Transverse colon (tissue), 4 donors: ENCODE results near the gene TMEM132C.

Source experiments
- EP300 ChIP-seq: sonication (generic); formaldehyde crosslinking; IDR thresholded peaks from one replicate; pipeline ENCODE4 v1.6.1; 2017; ENCODE audit warnings: antibody characterized with exemption, low read depth
- POLR2A ChIP-seq: fragments of 450-650 bp; IDR thresholded peaks from one replicate; pipeline ENCODE4 v1.6.1; 2016; ENCODE audit warnings: antibody characterized with exemption, mild to moderate bottlenecking, moderate library complexity
- POLR2AphosphoS5 ChIP-seq, 3 donors: sonication (generic); formaldehyde crosslinking; IDR thresholded peaks; one replicate each; pipeline ENCODE4 v1.6.1; 2016; ENCODE audit warnings: antibody characterized with exemption in 3 of 3
- TF ChIP-seq, protein P1 (sequence below), 5 experiments: fragments of 200-600 bp in 3 of 5; fragments of 450-650 bp in 2 of 5; sonication (generic) in 3 of 5; IDR thresholded peaks; 1 replicate in 2 of 5; 2 replicates in 3 of 5; pipeline ENCODE4 v1.5.1; 2016 to 2017; ENCODE audit warnings: antibody characterized with exemption in 5 of 5, inconsistent platforms in 3 of 5, mild to moderate bottlenecking in 2 of 5, moderate library complexity in 1 of 5

DNA sequence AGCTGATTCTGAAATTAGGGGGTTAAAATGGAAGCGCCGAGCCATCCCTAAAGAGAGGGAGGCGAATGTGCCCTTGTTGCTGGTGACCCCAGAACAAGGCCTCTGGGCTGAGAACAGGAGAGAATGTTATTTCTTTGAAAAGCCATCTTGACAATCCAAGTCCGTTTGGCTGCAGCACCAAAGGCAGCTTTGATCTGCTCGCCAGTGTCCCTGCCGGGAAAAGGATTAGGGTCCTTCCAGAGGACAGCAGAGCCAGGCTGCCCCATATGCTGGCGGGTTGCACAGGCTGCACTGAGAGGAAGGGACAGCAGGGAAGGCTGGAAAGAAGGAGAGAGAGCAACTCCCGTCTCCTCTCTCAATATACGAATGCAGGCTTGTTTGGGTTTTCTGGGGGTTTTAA, 141.7 kb downstream of the TMEM132C start:
- TF ChIP-seq POLR2A (no peak), EP300 (no peak), POLR2AphosphoS5 (IDR thresholded peaks at IDR 0.05) (no peak)
- TF ChIP-seq, protein P1, sequence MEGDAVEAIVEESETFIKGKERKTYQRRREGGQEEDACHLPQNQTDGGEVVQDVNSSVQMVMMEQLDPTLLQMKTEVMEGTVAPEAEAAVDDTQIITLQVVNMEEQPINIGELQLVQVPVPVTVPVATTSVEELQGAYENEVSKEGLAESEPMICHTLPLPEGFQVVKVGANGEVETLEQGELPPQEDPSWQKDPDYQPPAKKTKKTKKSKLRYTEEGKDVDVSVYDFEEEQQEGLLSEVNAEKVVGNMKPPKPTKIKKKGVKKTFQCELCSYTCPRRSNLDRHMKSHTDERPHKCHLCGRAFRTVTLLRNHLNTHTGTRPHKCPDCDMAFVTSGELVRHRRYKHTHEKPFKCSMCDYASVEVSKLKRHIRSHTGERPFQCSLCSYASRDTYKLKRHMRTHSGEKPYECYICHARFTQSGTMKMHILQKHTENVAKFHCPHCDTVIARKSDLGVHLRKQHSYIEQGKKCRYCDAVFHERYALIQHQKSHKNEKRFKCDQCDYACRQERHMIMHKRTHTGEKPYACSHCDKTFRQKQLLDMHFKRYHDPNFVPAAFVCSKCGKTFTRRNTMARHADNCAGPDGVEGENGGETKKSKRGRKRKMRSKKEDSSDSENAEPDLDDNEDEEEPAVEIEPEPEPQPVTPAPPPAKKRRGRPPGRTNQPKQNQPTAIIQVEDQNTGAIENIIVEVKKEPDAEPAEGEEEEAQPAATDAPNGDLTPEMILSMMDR (IDR thresholded peaks at IDR 0.05): no peak
